H1 (cell line): ENCODE data around the gene GPR35. TPM values are rescaled to one million over a fixed set of nuclear protein-coding genes. Genes with fewer than 3 reads are reported as not detected.

Source experiments
- CTCF ChIA-PET: fragments of 300-600 bp; sonication (Branson Sonifier 250); formaldehyde crosslinking; loops from one replicate; lab custom pipeline; 2021; ENCODE audit not compliant: partially characterized antibody; lab: Charles Lee
- POLR2A ChIA-PET: fragments of 300-600 bp; sonication (Branson Sonifier 250); formaldehyde crosslinking; loops from one replicate; lab custom pipeline; 2021; ENCODE audit warnings: inconsistent platforms; ENCODE audit not compliant: partially characterized antibody; lab: Charles Lee
- DNase-seq, 2 experiments: peaks; one replicate each; pipeline versions ENCODE4 v3.0.0 to v3.0.0-alpha.2; 2010 to 2022; ENCODE audit warnings: low spot score in 2 of 2, low read depth in 1 of 2, mixed read lengths in 1 of 2
- FAIRE-seq: peaks from 2 replicates; lab custom pipeline; 2011; peaks lifted over from hg19 to GRCh38; lab: Jason Lieb, UNC
- H2AFZ ChIP-seq: 2 replicates; pipeline ENCODE4 v1.8.1; 2012; ENCODE audit warnings: low read length, inconsistent platforms
- H2AK5ac ChIP-seq: 2 replicates; pipeline ENCODE4 v1.6.1; 2013; ENCODE audit warnings: low read depth, low read length
- H2BK120ac ChIP-seq: replicated peaks from 2 replicates; pipeline ENCODE3; 2013; ENCODE audit warnings: low read depth, low read length, inconsistent platforms
- H2BK12ac ChIP-seq: 2 replicates; pipeline ENCODE4 v1.6.1; 2013; ENCODE audit warnings: low read depth, low read length
- H2BK15ac ChIP-seq: 2 replicates; pipeline ENCODE4 v1.6.1; 2013; ENCODE audit warnings: low read length
- H2BK20ac ChIP-seq: 2 replicates; pipeline ENCODE4 v1.6.1; 2013; ENCODE audit warnings: low read length
- H2BK5ac ChIP-seq: 2 replicates; pipeline ENCODE4 v1.6.1; 2013; ENCODE audit warnings: low read depth, low read length
- H3K14ac ChIP-seq: 2 replicates; pipeline ENCODE4 v1.6.1; 2013; ENCODE audit warnings: inconsistent platforms; ENCODE audit not compliant: insufficient read length
- H3K18ac ChIP-seq: 2 replicates; pipeline ENCODE4 v1.6.1; 2013; ENCODE audit warnings: low read length; ENCODE audit errors: extremely low read depth
- H3K23ac ChIP-seq: 2 replicates; pipeline ENCODE4 v1.6.1; 2013; ENCODE audit warnings: inconsistent platforms; ENCODE audit not compliant: insufficient read length
- H3K23me2 ChIP-seq: 2 replicates; pipeline ENCODE4 v1.6.1; 2013; ENCODE audit warnings: low read depth, low read length
- H3K27ac ChIP-seq: 2 replicates; pipeline ENCODE4 v1.6.1; 2011; ENCODE audit warnings: low read depth, low read length, inconsistent platforms
- H3K27me3 ChIP-seq, 4 experiments: replicated peaks in 1 of 4; 1 replicate in 1 of 4; 2 replicates in 3 of 4; pipeline versions ENCODE4 v1.6.1 to v1.8.1; 2011 to 2013; ENCODE audit warnings: low read length in 3 of 4, mild to moderate bottlenecking in 3 of 4, inconsistent platforms in 2 of 4, mixed read lengths in 2 of 4, moderate library complexity in 1 of 4; ENCODE audit not compliant: control insufficient read depth in 3 of 4, insufficient read depth in 3 of 4; ENCODE audit errors: extremely low read depth in 1 of 4
- H3K36me3 ChIP-seq, 4 experiments: 2 replicates each; pipeline versions ENCODE4 v1.6.1 to v1.8.1; 2011 to 2013; ENCODE audit warnings: mild to moderate bottlenecking in 4 of 4, low read length in 3 of 4, moderate library complexity in 2 of 4, control low read depth in 1 of 4, inconsistent platforms in 1 of 4; ENCODE audit not compliant: insufficient read depth in 4 of 4, control insufficient read depth in 2 of 4
- H3K4ac ChIP-seq: replicated peaks from 2 replicates; pipeline ENCODE3; 2013; ENCODE audit warnings: low read length, low read depth, mixed read lengths, inconsistent platforms; ENCODE audit not compliant: insufficient read length
- H3K4me1 ChIP-seq, 4 experiments: replicated peaks in 1 of 4; 1 replicate in 1 of 4; 2 replicates in 3 of 4; pipeline versions ENCODE4 v1.6.1 to v1.8.1; 2011 to 2013; ENCODE audit warnings: low read length in 3 of 4, inconsistent platforms in 2 of 4, mixed read lengths in 1 of 4; ENCODE audit not compliant: insufficient read depth in 4 of 4, control insufficient read depth in 3 of 4
- H3K4me2 ChIP-seq, 2 experiments: 2 replicates each; pipeline versions ENCODE4 v1.6.1 to v1.8.1; 2011 to 2013; ENCODE audit warnings: low read depth in 2 of 2, low read length in 2 of 2, control low read depth in 1 of 2, inconsistent platforms in 1 of 2, mild to moderate bottlenecking in 1 of 2; ENCODE audit not compliant: insufficient read depth in 1 of 2
- H3K4me3 ChIP-seq, 4 experiments: fragments of 200-600, 300-600 bp in 1 of 4; sonication (generic), shearing (Covaris generic), sonication (Bioruptor Twin) in 1 of 4; 2 replicates each; pipeline versions ENCODE4 v1.5.1 to v1.8.1; 2011 to 2016; ENCODE audit warnings: low read length in 4 of 4, low read depth in 3 of 4, control low read depth in 2 of 4, inconsistent platforms in 2 of 4, mild to moderate bottlenecking in 2 of 4, mixed read lengths in 1 of 4, moderate library complexity in 1 of 4; ENCODE audit not compliant: insufficient read depth in 2 of 4; ENCODE audit errors: extremely low read depth in 1 of 4
- H3K56ac ChIP-seq: replicated peaks from 2 replicates; pipeline ENCODE3; 2013; ENCODE audit warnings: low read depth, mild to moderate bottlenecking, mixed read lengths, low read length, inconsistent platforms; ENCODE audit not compliant: insufficient read length
- H3K79me1 ChIP-seq: 2 replicates; pipeline ENCODE4 v1.6.1; 2013; ENCODE audit warnings: low read depth, low read length, control low read depth
- H3K79me2 ChIP-seq, 2 experiments: 2 replicates each; pipeline versions ENCODE4 v1.6.1 to v1.8.1; 2012 to 2013; ENCODE audit warnings: low read length in 2 of 2, mild to moderate bottlenecking in 2 of 2, inconsistent platforms in 1 of 2; ENCODE audit not compliant: insufficient read depth in 2 of 2, control insufficient read depth in 1 of 2
- H3K9ac ChIP-seq, 4 experiments: replicated peaks in 1 of 4; 1 replicate in 1 of 4; 2 replicates in 3 of 4; pipeline versions ENCODE4 v1.6.1 to v1.8.1; 2011 to 2013; ENCODE audit warnings: low read depth in 3 of 4, low read length in 3 of 4, control low read depth in 2 of 4, mild to moderate bottlenecking in 2 of 4, moderate library complexity in 2 of 4, inconsistent platforms in 1 of 4; ENCODE audit errors: extremely low read depth in 1 of 4
- H3K9me3 ChIP-seq, 2 experiments: 2 replicates each; pipeline versions ENCODE4 v1.6.1 to v1.8.1; 2012 to 2013; ENCODE audit warnings: mild to moderate bottlenecking in 2 of 2, moderate library complexity in 2 of 2, control low read depth in 1 of 2, inconsistent platforms in 1 of 2, low read depth in 1 of 2, low read length in 1 of 2, mixed read lengths in 1 of 2; ENCODE audit not compliant: insufficient read depth in 2 of 2
- H4K20me1 ChIP-seq, 2 experiments: replicated peaks in 1 of 2; 2 replicates each; pipeline versions ENCODE3 to v1.8.1; 2011 to 2013; ENCODE audit warnings: inconsistent platforms in 2 of 2, low read length in 2 of 2, mild to moderate bottlenecking in 1 of 2; ENCODE audit not compliant: insufficient read depth in 2 of 2, control insufficient read depth in 1 of 2
- H4K5ac ChIP-seq: 2 replicates; pipeline ENCODE4 v1.6.1; 2013; ENCODE audit warnings: low read length, low read depth, mixed read lengths, inconsistent platforms; ENCODE audit not compliant: insufficient read length
- H4K8ac ChIP-seq: 2 replicates; pipeline ENCODE4 v1.8.0; 2013; ENCODE audit warnings: mild to moderate bottlenecking, moderate library complexity, low read length, inconsistent platforms; ENCODE audit not compliant: insufficient read depth; ENCODE audit errors: extremely low read depth
- H4K91ac ChIP-seq: replicated peaks from 2 replicates; pipeline ENCODE3; 2013; ENCODE audit warnings: low read length, mixed read lengths, inconsistent platforms; ENCODE audit not compliant: insufficient read length
- ASH2L ChIP-seq: fragments of 200-600, 300-600 bp; sonication (generic); IDR thresholded peaks from one replicate; pipeline ENCODE4 v1.7.1; 2017; ENCODE audit warnings: low read length
- BCL11A ChIP-seq, 2 experiments: IDR thresholded peaks; one replicate each; pipeline ENCODE4 v1.6.1; 2011; ENCODE audit warnings: low read depth in 2 of 2, low read length in 2 of 2, mild to moderate bottlenecking in 2 of 2
- CBX5 ChIP-seq: fragments of 300-800, 300-1000 bp; sonication (generic); IDR thresholded peaks from 2 replicates; pipeline ENCODE4 v1.7.1; 2016; ENCODE audit warnings: antibody characterized with exemption, low read length, low read depth
- CEBPB ChIP-seq: IDR thresholded peaks from 2 replicates; pipeline ENCODE4 v1.6.1; 2012; ENCODE audit warnings: low read depth, low read length
- CHD1 ChIP-seq: IDR thresholded peaks from 2 replicates; pipeline ENCODE4 v1.6.1; 2012; ENCODE audit warnings: low read depth, low read length, improper control_type of control experiment
- CHD2 ChIP-seq: IDR thresholded peaks from 2 replicates; pipeline ENCODE4 v1.6.1; 2012; ENCODE audit warnings: low read length, improper control_type of control experiment
- GABPA ChIP-seq: IDR thresholded peaks from 2 replicates; pipeline ENCODE4 v1.6.1; 2011; ENCODE audit warnings: mild to moderate bottlenecking, low read length, moderate library complexity, borderline replicate concordance; ENCODE audit not compliant: insufficient read depth
- GTF2F1 ChIP-seq: IDR thresholded peaks from 2 replicates; pipeline ENCODE4 v1.6.1; 2012; ENCODE audit warnings: low read depth, low read length, improper control_type of control experiment, borderline replicate concordance
- JUN ChIP-seq: IDR thresholded peaks from 2 replicates; pipeline ENCODE4 v1.6.1; 2011; ENCODE audit warnings: low read depth, mild to moderate bottlenecking, improper control_type of control experiment, low read length
- MAFK ChIP-seq: IDR thresholded peaks from 2 replicates; pipeline ENCODE4 v1.6.1; 2012; ENCODE audit warnings: low read depth, mild to moderate bottlenecking, improper control_type of control experiment, low read length
- RNF2 ChIP-seq: fragments of 200-900, 300-1000 bp; sonication (generic); IDR thresholded peaks from 2 replicates; pipeline ENCODE4 v1.7.1; 2016; ENCODE audit warnings: borderline replicate concordance, low read depth, mild to moderate bottlenecking, antibody characterized with exemption, low read length; ENCODE audit not compliant: poor library complexity, severe bottlenecking; ENCODE audit errors: missing control alignments
- WGBS, 2 experiments: shearing (Covaris generic) in 1 of 2; methylation state at CpG; one replicate each; pipeline versions ENCODE4 v1.1.6 to v1.1.7; 2013 to 2015; ENCODE audit warnings: low lambda C conversion rate in 2 of 2, mixed read lengths in 2 of 2, inconsistent platforms in 1 of 2, low coverage in 1 of 2, missing lambda C conversion rate in 1 of 2; ENCODE audit not compliant: insufficient replicate concordance in 2 of 2, insufficient coverage in 1 of 2, insufficient read length in 1 of 2; ENCODE audit errors: extremely low coverage in 1 of 2, missing lambda C conversion rate in 1 of 2; 5-methylcytosine and 5-hydroxymethylcytosine counted together
- polyA plus RNA-seq, 7 experiments: library from polyadenylated mRNA; depleted of rRNA in 3 of 7; stranded (reverse) in 5 of 7; unstranded in 2 of 7; fragments of >200 nt in 5 of 7; fragments of 200-250 nt in 2 of 7; gene quantifications; 1 replicate in 5 of 7; 2 replicates in 1 of 7; 4 replicates in 1 of 7; pipeline versions ENCODE4 v1.2.1 to v1.2.3, GENCODE V29; 2011 to 2013; ENCODE audit warnings: missing spikeins in 2 of 7, mixed read lengths in 2 of 7
- total RNA-seq: library from RNA; stranded (reverse); fragmentation: NEBNext Ultra II Directional; extraction: Animal tissue kit (Norgen Biotek cat#: 25700); gene quantifications from 2 replicates; pipeline ENCODE4 v1.2.1, GENCODE V29; 2021

Gene GPR35
- total and polyA plus RNA-seq, 2 of the 8 experiments (the other 6 are each of a cell fraction or from before 2014, with no cell fraction given), result 0.47 TPM; not detected in 1

DNA sequence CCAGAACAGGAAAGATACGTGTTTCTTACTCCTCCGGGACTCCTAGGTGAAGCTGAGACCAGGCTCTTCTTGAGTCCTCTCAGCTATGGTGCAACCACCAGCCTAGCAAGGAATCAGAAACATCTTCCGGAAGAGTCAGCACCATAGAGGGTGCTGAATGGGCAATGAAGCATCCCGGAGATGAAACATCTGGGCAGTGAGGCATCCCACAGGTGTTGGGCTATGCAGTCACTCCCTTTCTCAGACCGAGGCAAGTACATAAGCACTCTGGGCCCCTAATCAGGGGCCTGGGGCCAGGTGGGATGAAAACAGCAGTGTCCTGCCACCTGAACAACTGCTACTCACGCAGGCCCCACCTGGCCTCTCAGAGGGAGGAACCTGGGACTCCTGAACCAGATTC, 40.2 kb upstream of the GPR35 start:
- no peak overlapping the region for H2AFZ ChIP-seq
- TF ChIP-seq CEBPB (no peak), BCL11A (IDR thresholded peaks at IDR 0.05; ENCODE audit: low read depth in 2 of 2, low read length in 2 of 2) (no peak), CHD2 (no peak), CHD1 (no peak), GABPA (no peak), MAFK (no peak), JUN (no peak), CBX5 (no peak), ASH2L (no peak), GTF2F1 (no peak), RNF2 (no peak)
- TF ChIP-seq, all 59 proteins: peak for 0
- ChIA-PET POLR2A (interaction anchor here (2.9 to 3.2 kb wide), 2 partner anchors 9 to 19 kb away, joined by 13 to 21 read pairs; no protein-coding TSS in a partner anchor), CTCF (interaction anchor here (1.1 to 5.1 kb wide), 3 partner anchors 16 to 26 kb away, joined by 3 to 37 read pairs (median 4); no protein-coding TSS in a partner anchor)
- H3K4me2 ChIP-seq, result peak overlapping the region; percentile 77 to 95
- peaks cover 12% of the 10 kb centered on the region; the same call in 1 of the 2 replicates for H3K23me2 ChIP-seq
- H3K36me3 ChIP-seq, result peaks cover 0 to 4% (median 2%) of the 10 kb centered on the region in 4 experiments; a peak in 1 of 8 replicates
- H3K9me3 ChIP-seq, result no peaks in the 10 kb centered on the region
- peaks cover 4 to 44% of the 10 kb centered on the region in 2 experiments; a peak in 3 of 4 replicates for H3K79me2 ChIP-seq
- H2BK5ac ChIP-seq, result no peak overlapping the region
- no peak overlapping the region for H3K14ac ChIP-seq
- H4K91ac ChIP-seq, result no peak overlapping the region
- H2BK12ac ChIP-seq, result no peak overlapping the region
- no peak overlapping the region for H3K4ac ChIP-seq
- no peak overlapping the region; the same call in none of the 2 replicates for H4K8ac ChIP-seq
- H4K5ac ChIP-seq, result no peak overlapping the region
- no peak overlapping the region; a peak in 2 of 7 replicates for H3K9ac ChIP-seq
- peaks cover 0 to 17% (median 11%) of the 10 kb centered on the region in 4 experiments; a peak in 6 of 7 replicates for H3K4me1 ChIP-seq
- WGBS, 2 experiments, result 92% methylated on average over 6 of the region's 6 CpGs; no CpG with 5 or more reads in 1 of the 2 experiments
- no peak overlapping the region for H3K56ac ChIP-seq
- H3K27me3 ChIP-seq, result no peaks in the 10 kb centered on the region
- H3K18ac ChIP-seq, result no peak overlapping the region
- H3K23ac ChIP-seq, result no peak overlapping the region
- H2BK120ac ChIP-seq, result no peak overlapping the region
- peak overlapping the region; percentile 94 to 97 (median 95); a peak in 7 of 8 replicates for H3K4me3 ChIP-seq
- H3K27ac ChIP-seq, result no peak overlapping the region
- peaks cover 18% of the 10 kb centered on the region for H3K79me1 ChIP-seq
- H4K20me1 ChIP-seq, result peaks cover 8 to 32% of the 10 kb centered on the region in 2 experiments
- no peak overlapping the region for H2BK20ac ChIP-seq
- FAIRE-seq (no peak), DNase-seq (no peak)
- no peak overlapping the region for H2BK15ac ChIP-seq
- H2AK5ac ChIP-seq, result no peak overlapping the region
